ENCODE results near the gene MYMX. TPM values are rescaled to one million over a fixed set of nuclear protein-coding genes. Genes with fewer than 3 reads are reported as not detected.
A peak's percentile ranks its signal among the peaks of the same experiment; 100 is the strongest.

Gene MYMX
- total RNA-seq, 1 experiment from 2014 or later = 1.8 TPM

DNA sequence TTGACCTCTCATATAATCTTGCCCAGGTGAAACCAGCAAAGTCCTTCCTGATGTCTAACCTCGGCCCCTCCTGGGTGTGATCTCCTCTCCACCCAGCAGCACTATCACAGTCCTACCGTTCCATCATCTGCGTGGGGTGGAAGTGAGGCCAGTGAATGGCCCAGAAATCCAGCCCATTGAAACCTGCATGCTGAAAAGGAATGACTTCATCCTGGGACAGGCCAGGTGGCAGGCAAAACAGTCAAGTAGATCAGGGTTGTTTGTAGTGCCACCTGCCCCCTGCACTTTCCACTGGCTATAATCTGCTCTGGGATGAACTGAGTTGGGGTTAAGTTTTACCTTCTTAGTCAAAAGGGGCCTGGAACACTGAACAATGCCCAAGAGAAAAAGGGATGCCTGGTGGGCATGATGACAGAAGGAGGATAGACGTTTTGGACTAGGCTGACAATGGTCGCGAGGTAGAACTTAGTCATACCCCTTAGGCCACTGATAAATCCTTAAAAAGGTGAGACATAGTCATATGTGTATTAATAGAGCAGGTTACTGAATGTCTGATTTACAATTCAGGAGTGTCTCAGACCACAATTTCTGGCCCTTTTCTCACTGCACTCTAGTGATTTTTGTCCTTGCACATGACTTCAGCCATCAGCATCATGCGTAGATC is 22.1 kb downstream of the MYMX start:
- CTCF ChIA-PET = no interaction called here
- TF ChIP-seq POLR2AphosphoS5 (IDR thresholded peaks at IDR 0.05; ENCODE audit: low read depth, low read length) (peak; percentile 56; the same call in 1 of the 2 replicates), SIN3A (IDR thresholded peaks at IDR 0.05; ENCODE audit: borderline replicate concordance, insufficient read depth, low read depth, low read length) (no peak)
- Histone ChIP-seq H3K9me3 (ENCODE audit: control insufficient read depth, insufficient read depth, low read depth, low read length) (no peaks in the 10 kb centered on the region), H3K36me3 (ENCODE audit: control insufficient read depth, insufficient read depth, low read length) (peaks cover 3% of the 10 kb centered on the region; the same call in 1 of the 2 replicates), H3K4me1 (ENCODE audit: control insufficient read depth, insufficient read depth, low read length) (peaks cover 44% of the 10 kb centered on the region), H3K4me3 (ENCODE audit: low read depth in 2 of 2, low read length in 2 of 2) (no peak overlapping the region), H3K27me3 (ENCODE audit: control insufficient read depth, insufficient read depth, low read length) (no peaks in the 10 kb centered on the region), H3K27ac (ENCODE audit: low read length) (peak overlapping the region; percentile 92; the same call in 1 of the 2 replicates)
- POLR2A ChIA-PET = no interaction called here
- intact Hi-C loops (cut with micrococcal nuclease; ENCODE audit: unreplicated experiment) = loop anchor here (5.0 kb wide), 1 partner anchor 67 kb away; no protein-coding TSS in a partner anchor
- ATAC-seq (no peak), DNase-seq (ENCODE audit: low read depth, low spot score) (no peak)
- TSS peak; percentile 33 for BruUV-seq (replicated peaks)
- in situ Hi-C loops (cut with HindIII; ENCODE audit: low pct_unique_long_range_greater_than_20kb, low sequenced_read_pairs) = no loop called here

DNA sequence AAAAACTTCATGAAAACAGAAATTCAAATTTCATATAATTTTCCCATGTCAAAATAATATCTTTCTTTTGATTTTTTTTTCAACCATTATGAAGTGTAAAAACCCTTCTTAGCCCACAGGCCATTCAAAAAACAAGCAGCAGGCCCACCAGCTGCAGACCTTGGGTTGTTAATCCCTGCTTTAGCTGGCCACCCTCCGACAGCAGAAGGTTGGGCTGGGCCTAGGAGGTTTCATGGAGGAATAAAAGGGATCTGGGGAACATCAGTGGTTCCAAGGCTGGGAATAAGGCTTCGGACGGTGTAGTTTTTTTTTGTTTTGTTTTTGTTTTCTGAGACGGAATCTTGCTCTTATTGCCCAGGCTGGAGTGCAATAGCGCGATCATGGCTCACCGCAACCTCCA is 26.6 kb downstream of the MYMX start:
- no peak for TF ChIP-seq SIN3A (IDR thresholded peaks at IDR 0.05; ENCODE audit: borderline replicate concordance, insufficient read depth, low read depth, low read length)
- TF ChIP-seq, protein P1, sequence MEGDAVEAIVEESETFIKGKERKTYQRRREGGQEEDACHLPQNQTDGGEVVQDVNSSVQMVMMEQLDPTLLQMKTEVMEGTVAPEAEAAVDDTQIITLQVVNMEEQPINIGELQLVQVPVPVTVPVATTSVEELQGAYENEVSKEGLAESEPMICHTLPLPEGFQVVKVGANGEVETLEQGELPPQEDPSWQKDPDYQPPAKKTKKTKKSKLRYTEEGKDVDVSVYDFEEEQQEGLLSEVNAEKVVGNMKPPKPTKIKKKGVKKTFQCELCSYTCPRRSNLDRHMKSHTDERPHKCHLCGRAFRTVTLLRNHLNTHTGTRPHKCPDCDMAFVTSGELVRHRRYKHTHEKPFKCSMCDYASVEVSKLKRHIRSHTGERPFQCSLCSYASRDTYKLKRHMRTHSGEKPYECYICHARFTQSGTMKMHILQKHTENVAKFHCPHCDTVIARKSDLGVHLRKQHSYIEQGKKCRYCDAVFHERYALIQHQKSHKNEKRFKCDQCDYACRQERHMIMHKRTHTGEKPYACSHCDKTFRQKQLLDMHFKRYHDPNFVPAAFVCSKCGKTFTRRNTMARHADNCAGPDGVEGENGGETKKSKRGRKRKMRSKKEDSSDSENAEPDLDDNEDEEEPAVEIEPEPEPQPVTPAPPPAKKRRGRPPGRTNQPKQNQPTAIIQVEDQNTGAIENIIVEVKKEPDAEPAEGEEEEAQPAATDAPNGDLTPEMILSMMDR (IDR thresholded peaks at IDR 0.05) = no peak
- TF ChIP-seq POLR2AphosphoS5 (IDR thresholded peaks at IDR 0.05; ENCODE audit: low read depth, low read length) = no peak
- TF ChIP-seq, protein P2, sequence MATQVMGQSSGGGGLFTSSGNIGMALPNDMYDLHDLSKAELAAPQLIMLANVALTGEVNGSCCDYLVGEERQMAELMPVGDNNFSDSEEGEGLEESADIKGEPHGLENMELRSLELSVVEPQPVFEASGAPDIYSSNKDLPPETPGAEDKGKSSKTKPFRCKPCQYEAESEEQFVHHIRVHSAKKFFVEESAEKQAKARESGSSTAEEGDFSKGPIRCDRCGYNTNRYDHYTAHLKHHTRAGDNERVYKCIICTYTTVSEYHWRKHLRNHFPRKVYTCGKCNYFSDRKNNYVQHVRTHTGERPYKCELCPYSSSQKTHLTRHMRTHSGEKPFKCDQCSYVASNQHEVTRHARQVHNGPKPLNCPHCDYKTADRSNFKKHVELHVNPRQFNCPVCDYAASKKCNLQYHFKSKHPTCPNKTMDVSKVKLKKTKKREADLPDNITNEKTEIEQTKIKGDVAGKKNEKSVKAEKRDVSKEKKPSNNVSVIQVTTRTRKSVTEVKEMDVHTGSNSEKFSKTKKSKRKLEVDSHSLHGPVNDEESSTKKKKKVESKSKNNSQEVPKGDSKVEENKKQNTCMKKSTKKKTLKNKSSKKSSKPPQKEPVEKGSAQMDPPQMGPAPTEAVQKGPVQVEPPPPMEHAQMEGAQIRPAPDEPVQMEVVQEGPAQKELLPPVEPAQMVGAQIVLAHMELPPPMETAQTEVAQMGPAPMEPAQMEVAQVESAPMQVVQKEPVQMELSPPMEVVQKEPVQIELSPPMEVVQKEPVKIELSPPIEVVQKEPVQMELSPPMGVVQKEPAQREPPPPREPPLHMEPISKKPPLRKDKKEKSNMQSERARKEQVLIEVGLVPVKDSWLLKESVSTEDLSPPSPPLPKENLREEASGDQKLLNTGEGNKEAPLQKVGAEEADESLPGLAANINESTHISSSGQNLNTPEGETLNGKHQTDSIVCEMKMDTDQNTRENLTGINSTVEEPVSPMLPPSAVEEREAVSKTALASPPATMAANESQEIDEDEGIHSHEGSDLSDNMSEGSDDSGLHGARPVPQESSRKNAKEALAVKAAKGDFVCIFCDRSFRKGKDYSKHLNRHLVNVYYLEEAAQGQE (IDR thresholded peaks at IDR 0.05; ENCODE audit: insufficient read depth in 1 of 2, low read depth in 2 of 2, low read length in 1 of 2) = no peak
- no peak for TF ChIP-seq TCF7L2 (IDR thresholded peaks at IDR 0.05; ENCODE audit: low read depth, low read length)
- intact Hi-C loops (cut with micrococcal nuclease; ENCODE audit: unreplicated experiment) = no loop called here
- ChIA-PET CTCF (no interaction called here), POLR2A (no interaction called here)
- Histone ChIP-seq H3K36me3 (ENCODE audit: control insufficient read depth, insufficient read depth, low read length) (peaks cover 14% of the 10 kb centered on the region), H3K27ac (ENCODE audit: low read length) (no peak overlapping the region), H3K27me3 (ENCODE audit: control insufficient read depth, insufficient read depth, low read length) (no peaks in the 10 kb centered on the region), H3K4me1 (ENCODE audit: control insufficient read depth, insufficient read depth, low read length) (peaks cover 12% of the 10 kb centered on the region), H3K9me3 (ENCODE audit: control insufficient read depth, insufficient read depth, low read depth, low read length) (no peaks in the 10 kb centered on the region), H3K4me3 (ENCODE audit: low read depth in 2 of 2, low read length in 2 of 2) (no peak overlapping the region)
- ATAC-seq (no peak), DNase-seq (ENCODE audit: low read depth, low spot score) (no peak)
- no TSS peak for BruUV-seq (replicated peaks)
- in situ Hi-C loops (cut with HindIII; ENCODE audit: low pct_unique_long_range_greater_than_20kb, low sequenced_read_pairs) = no loop called here

DNA sequence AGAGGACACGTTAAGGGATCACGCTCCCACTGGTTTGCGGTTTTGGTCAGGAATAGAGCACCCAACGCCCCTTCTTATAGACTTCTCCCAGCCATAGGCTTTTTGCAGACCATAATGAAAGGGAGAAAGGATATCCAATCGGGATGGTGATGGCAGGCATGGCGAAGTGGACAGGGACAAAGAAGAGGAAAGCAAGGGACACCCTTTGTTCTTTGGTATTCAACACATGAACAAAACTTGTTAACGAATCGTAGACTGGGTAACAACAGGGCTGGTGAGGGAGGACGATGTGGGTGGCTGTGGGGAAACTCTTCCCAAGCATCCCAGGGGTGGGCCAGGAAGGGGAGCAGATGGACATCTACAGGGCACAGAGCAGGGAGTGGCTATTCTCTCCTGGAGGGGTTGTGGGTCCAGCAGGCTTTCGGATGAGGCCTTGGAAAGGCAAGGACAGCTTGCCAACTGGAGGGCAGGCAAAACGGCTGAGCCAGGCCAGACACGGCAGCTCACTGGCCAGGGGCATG is 28.7 kb downstream of the MYMX start:
- Histone ChIP-seq H3K27me3 (ENCODE audit: control insufficient read depth, insufficient read depth, low read length) (no peaks in the 10 kb centered on the region), H3K9me3 (ENCODE audit: control insufficient read depth, insufficient read depth, low read depth, low read length) (no peaks in the 10 kb centered on the region), H3K4me1 (ENCODE audit: control insufficient read depth, insufficient read depth, low read length) (peaks cover 19% of the 10 kb centered on the region), H3K27ac (ENCODE audit: low read length) (peak overlapping the region; percentile 100), H3K36me3 (ENCODE audit: control insufficient read depth, insufficient read depth, low read length) (peaks cover 33% of the 10 kb centered on the region), H3K4me3 (ENCODE audit: low read depth in 2 of 2, low read length in 2 of 2) (peak overlapping the region; percentile 99 to 100)
- ATAC-seq (no peak; the same call in 1 of the 2 replicates), DNase-seq (ENCODE audit: low read depth, low spot score) (no peak)
- no peak for TF ChIP-seq SIN3A (IDR thresholded peaks at IDR 0.05; ENCODE audit: borderline replicate concordance, insufficient read depth, low read depth, low read length)
- TF ChIP-seq TCF7L2 (IDR thresholded peaks at IDR 0.05; ENCODE audit: low read depth, low read length) = no peak
- no peak for TF ChIP-seq POLR2AphosphoS5 (IDR thresholded peaks at IDR 0.05; ENCODE audit: low read depth, low read length)
- TF ChIP-seq, protein P1 (IDR thresholded peaks at IDR 0.05) = no peak
- TF ChIP-seq, protein P2 (IDR thresholded peaks at IDR 0.05; ENCODE audit: insufficient read depth in 1 of 2, low read depth in 2 of 2, low read length in 1 of 2) = no peak
- BruUV-seq (replicated peaks) = no TSS peak
- intact Hi-C loops (cut with micrococcal nuclease; ENCODE audit: unreplicated experiment) = no loop called here
- POLR2A ChIA-PET = interaction anchor here (0.7 kb wide), 1 partner anchor 51 kb away, joined by 3 read pairs; no protein-coding TSS in a partner anchor
- CTCF ChIA-PET = interaction anchor here (0.6 to 0.8 kb wide), 2 partner anchors 73 to 88 kb away, joined by 3 to 4 read pairs; no protein-coding TSS in a partner anchor
- in situ Hi-C loops (cut with HindIII; ENCODE audit: low pct_unique_long_range_greater_than_20kb, low sequenced_read_pairs) = no loop called here
